BJ (cell line): ENCODE results near the gene RESF1. TPM values are rescaled to one million over a fixed set of nuclear protein-coding genes. Genes with fewer than 3 reads are reported as not detected.

Experiments
- polyA plus RNA-seq: library from polyadenylated mRNA; depleted of rRNA; stranded (reverse); fragments of >200 nt; gene quantifications from 2 replicates; pipeline ENCODE4 v1.2.3, GENCODE V29; 2011; rRNA removed

RESF1 gene
- polyA plus RNA-seq, 1 experiment, result 4.6 TPM

Other genes starting within 250 kb of the RESF1 start
- 4.2 and 7.8 TPM in 2 replicates for gene AMN1, start 230.4 kb upstream of the RESF1 start, polyA plus RNA-seq
- 7.9 and 8.6 TPM in 2 replicates for gene BICD1, start 147.4 kb downstream of the RESF1 start, polyA plus RNA-seq